Activated CD4-positive, alpha-beta T cell treated with anti-CD3 and anti-CD28 coated beads, Interleukin-10, Interleukin-2, amounts not matched to agents 100 ng/mL and 50 ng/mL, durations not matched to agents 16 hours and 8 hours (primary cell): ENCODE results near the gene FGL2.
"Not testable (repeated sequence)": the region's sequence is repeated elsewhere in the genome, so short reads cannot be mapped to it uniquely, and the experiment has no call there.

ENCODE experiments used
- DNase-seq: peaks from one replicate; pipeline ENCODE4 v3.0.0-alpha.2; 2020

FGL2 gene

DNA sequence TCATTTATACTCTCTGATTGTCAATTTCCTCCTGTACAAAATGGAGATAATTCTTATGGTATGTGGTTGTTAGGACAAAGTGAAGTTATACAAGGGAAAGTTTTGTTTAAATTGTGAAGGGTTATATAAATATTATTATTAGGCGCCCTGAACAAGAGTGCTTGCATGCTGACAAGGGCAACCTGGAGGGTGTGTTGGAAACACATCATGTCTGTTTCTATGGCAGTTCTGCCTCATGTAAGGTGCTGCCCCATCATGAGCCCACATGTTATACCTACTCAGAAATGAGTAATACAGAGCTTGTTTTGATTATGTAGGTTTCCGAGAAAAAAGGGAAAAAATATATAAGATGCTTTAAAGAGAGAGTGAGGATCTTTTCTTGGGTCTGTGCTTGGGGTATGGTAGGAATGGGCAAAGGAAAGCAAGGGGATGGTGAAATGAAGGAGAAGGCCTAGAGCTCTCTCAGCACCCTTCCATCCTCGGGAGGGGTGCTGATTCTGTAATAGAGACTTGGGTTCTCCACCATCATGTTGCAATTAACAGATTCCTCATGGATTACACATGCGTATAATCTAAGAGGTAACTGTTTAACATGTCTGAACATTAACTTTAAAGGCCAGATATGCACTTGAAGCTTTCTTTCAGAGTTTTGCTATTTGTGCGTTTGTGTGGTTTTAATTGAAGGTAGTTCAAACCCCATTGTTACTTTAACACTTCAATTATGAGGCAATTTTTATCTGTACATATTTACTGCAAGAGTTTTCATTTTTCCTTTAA lies 43.8 kb downstream of the FGL2 start:
- peak; percentile 62 for DNase-seq

DNA sequence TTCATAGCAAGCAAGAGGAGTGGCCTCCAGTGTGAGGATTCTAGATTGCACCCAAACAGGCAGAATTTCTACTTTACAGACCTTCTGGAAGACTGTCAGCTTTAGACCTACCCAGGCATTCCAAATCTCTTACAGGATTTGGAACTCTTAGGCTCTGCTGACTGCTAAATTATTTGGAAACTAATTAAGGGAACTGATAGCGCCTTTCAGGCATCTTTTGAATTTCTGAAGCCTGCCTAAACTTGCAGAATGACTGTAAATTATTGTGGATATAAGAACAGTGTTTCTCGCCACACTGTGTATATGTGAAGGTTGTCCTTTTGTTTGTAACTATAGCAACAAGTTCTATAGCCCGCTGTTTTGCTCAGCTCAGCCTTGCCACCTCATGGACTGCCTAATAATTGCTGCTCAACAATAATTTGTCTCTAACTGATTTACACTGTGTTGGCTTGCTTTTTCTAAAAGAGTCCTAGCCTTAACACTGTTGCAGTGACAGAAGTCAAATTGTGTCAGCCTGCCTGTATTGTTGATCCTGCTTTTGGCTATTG lies 44.6 kb downstream of the FGL2 start:
- peak; percentile 13 for DNase-seq

DNA sequence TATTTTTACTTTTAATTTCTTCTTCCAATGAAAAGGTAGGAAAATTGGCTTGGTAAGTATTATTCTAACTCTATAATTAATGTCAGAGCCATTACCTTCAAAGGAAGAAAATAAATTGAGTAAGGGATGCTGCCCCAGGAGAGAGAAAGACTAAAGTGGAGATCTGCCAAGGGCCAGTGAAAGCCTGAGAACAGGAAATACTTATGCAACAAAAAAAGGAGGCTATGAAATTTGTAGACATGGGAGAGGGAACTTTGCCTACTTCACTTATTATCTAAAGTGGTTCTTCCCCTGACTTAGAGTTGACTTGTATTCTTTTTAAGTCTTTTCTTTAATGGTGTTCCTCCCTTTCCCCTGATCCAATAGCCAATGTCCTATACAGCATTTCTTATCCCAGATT lies 47.4 kb downstream of the FGL2 start:
- not testable (repeated sequence) for DNase-seq
